Adipose tissue (tissue), 3 donors: ENCODE results near the gene STPG1. TPM values are rescaled to one million over a fixed set of nuclear protein-coding genes. Genes with fewer than 3 reads are reported as not detected.

ENCODE experiments used
- H3K27ac ChIP-seq: one replicate; pipeline ENCODE4 v1.5.1; 2013; ENCODE audit warnings: low read depth, low read length
- WGBS, 3 donors: extraction: QIAGEN DNeasy Blood & Tissue Kit; methylation state at CpG; one replicate each; pipeline ENCODE4 v1.1.7; 2013; 5-methylcytosine and 5-hydroxymethylcytosine counted together
- polyA plus RNA-seq, 3 donors: library from polyadenylated mRNA; stranded (reverse); fragments of 200-250 nt; gene quantifications; one replicate each; pipeline ENCODE4 v1.2.3, GENCODE V29; 2013
- donor health status: healthy with polysubstance abuse.
- donor health status: Bipolar disorder and iron deficiency.
- donor health status: healthy.

The STPG1 gene
- polyA plus RNA-seq, 3 donors = 3.0 to 6.9 (median 3.3) TPM

DNA sequence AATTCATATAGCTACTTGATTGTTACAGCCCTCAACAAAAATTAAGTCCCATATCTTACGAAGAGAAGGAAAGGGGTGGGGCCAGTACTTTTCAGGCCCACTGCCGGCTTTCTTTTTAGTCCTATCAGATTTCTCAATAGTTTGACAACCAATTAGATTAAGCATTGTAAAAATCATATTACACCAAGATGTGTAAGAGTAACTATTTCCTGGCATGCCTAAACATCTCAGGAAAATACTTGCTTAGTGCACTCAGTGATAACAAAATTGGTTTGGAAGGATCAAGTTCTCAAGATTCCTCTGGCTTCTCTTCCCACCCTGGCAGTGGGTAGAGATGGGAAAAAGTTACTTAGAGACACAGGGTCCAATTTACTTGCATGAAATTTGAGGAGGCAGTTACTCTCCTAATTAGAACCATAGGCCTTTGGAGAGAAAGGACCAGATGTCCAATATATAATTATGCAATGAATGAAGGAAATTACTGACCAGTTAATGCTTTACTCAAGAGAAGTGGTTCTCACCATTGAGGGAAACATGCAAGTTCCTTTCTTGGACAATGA lies 30.1 kb downstream of the STPG1 start:
- WGBS, 3 donors = 75 to 87% (median 76%) methylated on average over 2 of the region's 2 CpGs
- H3K27ac ChIP-seq = no peak overlapping the region

GRCh38 chr1:24382165-24382577 lies 31.4 kb downstream of the STPG1 start:
- H3K27ac ChIP-seq = no peak overlapping the region
- WGBS, 3 donors = 91 to 95% (median 93%) methylated on average over 8 of the region's 8 CpGs

- 82 to 95% (median 92%) methylated on average over 2 of the region's 2 CpGs for WGBS, 3 donors
- H3K27ac ChIP-seq = no peak overlapping the region
These were observed 32.3 kb downstream of the STPG1 start for GRCh38 chr1:24381256-24381655.

GRCh38 chr1:24380508-24380907 lies 33.1 kb downstream of the STPG1 start:
- H3K27ac ChIP-seq = no peak overlapping the region
- WGBS, 3 donors = 85 to 95% (median 90%) methylated on average over 5 of the region's 5 CpGs

GRCh38 chr1:24379733-24380315 lies 33.8 kb downstream of the STPG1 start:
- H3K27ac ChIP-seq = no peak overlapping the region
- 87 to 92% (median 92%) methylated on average over 8 of the region's 8 CpGs for WGBS, 3 donors

- 79 to 93% (median 91%) methylated on average over 13 of the region's 13 CpGs for WGBS, 3 donors
- no peak overlapping the region for H3K27ac ChIP-seq
These were observed 38.4 kb downstream of the STPG1 start for GRCh38 chr1:24374891-24375786.

DNA sequence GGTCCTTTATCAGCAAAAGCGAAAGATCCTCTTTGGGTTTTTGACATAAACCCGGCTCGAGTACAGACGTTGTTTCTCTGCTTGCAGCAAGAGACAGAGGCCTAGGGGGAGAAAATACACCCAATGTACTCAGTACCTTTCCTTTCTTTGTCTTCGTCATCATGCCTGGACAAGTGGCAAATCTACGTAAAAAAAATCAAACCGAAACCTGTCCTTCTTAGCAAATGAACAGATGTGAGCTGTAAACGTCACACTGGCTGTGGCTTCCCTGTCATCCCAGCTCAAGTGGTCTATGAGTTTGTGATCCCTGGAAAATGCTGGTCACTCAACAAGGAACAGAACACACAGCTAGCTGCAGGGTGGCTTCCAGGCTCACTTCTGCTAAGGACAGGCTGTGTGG lies 39.9 kb downstream of the STPG1 start:
- no peak overlapping the region for H3K27ac ChIP-seq
- 89 to 94% (median 93%) methylated on average over 8 of the region's 8 CpGs for WGBS, 3 donors

DNA sequence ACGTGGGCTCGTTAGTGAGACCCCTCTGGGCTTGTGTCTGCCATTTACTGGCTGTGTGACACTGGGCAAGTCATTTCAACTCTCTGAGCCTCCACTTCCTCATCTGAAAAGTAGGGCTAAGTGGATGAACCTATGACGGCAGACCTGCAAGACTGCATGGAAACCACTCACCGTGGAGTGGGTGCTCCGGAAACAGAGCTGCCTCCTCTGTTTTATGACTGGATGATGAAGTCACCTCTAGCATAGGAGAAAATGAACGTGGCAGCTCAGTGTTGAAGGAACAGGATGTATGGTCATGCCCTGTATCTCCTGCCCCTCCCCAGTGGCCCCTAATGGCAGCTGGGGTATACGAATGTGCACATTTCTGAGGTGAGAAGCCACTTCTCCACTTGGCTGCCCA lies 40.5 kb downstream of the STPG1 start:
- H3K27ac ChIP-seq = no peak overlapping the region
- WGBS, 3 donors = 81 to 91% (median 84%) methylated on average over 7 of the region's 7 CpGs

DNA sequence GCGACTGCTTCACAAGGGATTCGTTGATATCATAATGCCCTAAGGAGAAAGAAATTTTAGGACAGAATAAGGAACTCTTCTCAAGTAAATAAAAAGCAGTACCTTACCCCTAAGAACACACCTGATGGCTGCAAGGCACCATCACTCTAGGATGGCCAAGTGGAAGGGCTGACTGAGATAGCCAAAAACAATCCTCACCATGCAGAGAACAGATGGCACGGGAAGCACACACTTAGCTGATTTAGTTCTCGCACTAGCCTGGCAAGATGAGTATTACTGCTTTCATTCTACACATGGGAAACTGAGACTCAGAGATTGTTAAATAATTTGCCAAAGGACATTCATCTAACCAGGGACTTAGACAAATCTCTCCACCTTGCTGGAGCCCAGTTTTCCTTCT lies 43.8 kb downstream of the STPG1 start:
- WGBS, 3 donors = 84 to 95% (median 93%) methylated on average over 4 of the region's 4 CpGs
- no peak overlapping the region for H3K27ac ChIP-seq

DNA sequence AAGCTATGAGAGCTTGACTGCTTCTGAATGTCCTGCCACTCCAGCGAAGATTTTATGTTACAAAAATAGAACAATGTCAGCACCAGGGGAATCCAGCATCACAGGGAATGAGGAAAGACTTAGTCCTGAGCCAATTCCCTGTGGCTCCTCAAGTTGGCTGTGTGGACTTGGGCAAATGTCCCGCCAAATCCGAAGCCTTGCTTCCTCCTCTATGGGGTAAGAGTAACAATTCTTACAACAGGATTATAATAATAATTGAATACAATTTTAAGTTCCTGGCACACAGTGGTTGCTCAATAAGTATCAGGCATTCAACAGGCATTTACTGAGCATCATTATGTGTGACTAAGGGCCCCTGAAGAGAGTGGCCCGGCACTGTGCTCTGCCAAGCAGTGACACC lies 44.4 kb downstream of the STPG1 start:
- WGBS, 3 donors = 71 to 91% (median 86%) methylated on average over 4 of the region's 4 CpGs
- H3K27ac ChIP-seq = no peak overlapping the region

- WGBS, 3 donors = 96 to 98% (median 97%) methylated on average over 9 of the region's 9 CpGs
- no peak overlapping the region for H3K27ac ChIP-seq
These were observed 46.9 kb downstream of the STPG1 start for GRCh38 chr1:24366707-24367106.

DNA sequence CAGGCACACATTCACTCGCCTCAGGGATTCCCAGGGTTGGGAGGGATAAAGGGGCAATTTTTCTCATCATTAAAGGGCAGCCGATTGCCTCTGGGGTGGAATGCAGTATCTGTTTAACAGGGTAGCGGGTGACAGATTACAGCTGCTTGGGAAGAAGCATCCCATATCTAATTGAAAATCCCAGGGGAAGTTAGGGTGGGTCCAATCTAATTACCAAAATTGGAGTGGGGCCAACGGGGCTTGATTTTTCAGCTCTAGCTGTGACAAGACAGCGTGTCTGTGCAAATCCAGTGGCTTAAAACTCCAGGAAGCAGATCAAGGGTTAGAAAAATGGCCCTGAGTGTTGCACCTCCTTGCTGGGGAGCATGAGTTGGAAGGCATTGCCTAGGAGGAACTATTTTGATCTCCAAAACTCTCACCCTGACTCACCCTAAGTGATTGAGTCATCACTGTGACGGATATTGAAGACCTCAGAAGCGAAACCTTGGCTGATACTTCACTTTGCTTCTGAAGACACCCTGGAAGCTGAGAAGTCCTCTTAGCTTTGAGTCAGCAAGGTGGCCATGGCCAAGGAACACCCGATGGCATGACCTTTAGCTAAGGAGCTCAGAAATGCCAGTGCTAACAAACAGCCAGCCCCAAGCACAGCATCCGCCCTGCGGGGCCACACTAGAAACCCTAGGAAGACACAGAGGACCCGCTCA lies 48.5 kb downstream of the STPG1 start:
- 70 to 92% (median 72%) methylated on average over 11 of the region's 11 CpGs for WGBS, 3 donors
- H3K27ac ChIP-seq = no peak overlapping the region

DNA sequence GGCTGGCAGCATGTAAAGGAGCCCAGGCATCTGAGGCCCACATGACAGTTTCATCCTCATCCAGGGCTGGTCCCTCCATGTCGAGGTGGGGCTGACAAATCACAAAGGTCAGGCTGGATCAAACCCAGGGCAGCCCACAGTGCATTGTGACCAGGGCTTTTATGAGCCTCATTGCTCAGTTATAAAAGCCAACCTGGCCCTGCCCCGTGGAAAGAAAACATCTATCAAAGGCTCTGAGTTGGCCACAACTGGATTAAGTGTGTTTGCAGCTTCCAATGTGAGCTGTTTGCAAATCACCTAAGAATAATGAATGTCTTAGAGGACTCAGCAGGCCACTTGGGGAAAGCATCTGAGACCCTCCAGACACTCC lies 49.0 kb downstream of the STPG1 start:
- no peak overlapping the region for H3K27ac ChIP-seq
- WGBS, 3 donors = 54 to 59% (median 58%) methylated on average over 2 of the region's 2 CpGs

GRCh38 chr1:24363994-24364393 lies 49.6 kb downstream of the STPG1 start:
- H3K27ac ChIP-seq = no peak overlapping the region
- 89 to 94% (median 92%) methylated on average over 7 of the region's 7 CpGs for WGBS, 3 donors

DNA sequence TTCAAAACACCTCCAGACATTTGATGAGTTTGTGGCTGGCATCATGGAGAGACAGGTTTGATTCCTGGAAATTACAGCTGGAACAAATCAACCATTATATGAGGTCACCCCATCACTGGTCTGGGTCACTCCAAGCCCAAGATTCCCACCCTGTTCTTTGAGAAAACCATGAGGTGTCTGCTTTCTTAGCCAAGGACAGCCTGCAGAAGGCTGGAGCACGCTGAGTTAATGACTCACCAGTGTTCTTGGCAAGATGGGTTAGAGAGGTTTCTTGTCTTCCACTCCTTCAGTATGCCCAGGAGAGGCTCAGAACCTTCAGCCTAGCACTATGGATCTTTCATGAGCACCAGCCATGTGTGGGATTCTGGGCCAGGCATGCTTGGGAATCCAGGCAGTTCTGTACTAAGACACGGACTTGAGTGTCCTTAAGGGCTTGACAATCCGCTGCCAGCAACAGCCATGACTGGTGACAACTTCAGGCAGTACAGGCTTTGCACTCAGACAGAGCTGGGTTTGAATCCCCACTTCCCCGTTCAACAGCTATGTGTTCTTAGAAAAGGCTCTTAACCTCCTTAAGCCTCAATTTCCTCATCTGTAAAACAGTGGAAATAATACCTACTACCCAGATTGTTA lies 50.5 kb downstream of the STPG1 start:
- WGBS, 3 donors = 76 to 80% (median 78%) methylated on average over 4 of the region's 4 CpGs
- H3K27ac ChIP-seq = no peak overlapping the region

- H3K27ac ChIP-seq = no peak overlapping the region
- WGBS, 3 donors = 97 to 100% (median 98%) methylated on average over 2 of the region's 2 CpGs
These were observed 51.2 kb downstream of the STPG1 start for GRCh38 chr1:24362396-24362795.

GRCh38 chr1:24361811-24362210 lies 51.8 kb downstream of the STPG1 start:
- 95 to 100% (median 97%) methylated on average over 3 of the region's 3 CpGs for WGBS, 3 donors
- no peak overlapping the region for H3K27ac ChIP-seq

- WGBS, 3 donors = 97 to 98% (median 98%) methylated on average over 10 of the region's 10 CpGs
These were observed 52.9 kb downstream of the STPG1 start for GRCh38 chr1:24360681-24361080.

DNA sequence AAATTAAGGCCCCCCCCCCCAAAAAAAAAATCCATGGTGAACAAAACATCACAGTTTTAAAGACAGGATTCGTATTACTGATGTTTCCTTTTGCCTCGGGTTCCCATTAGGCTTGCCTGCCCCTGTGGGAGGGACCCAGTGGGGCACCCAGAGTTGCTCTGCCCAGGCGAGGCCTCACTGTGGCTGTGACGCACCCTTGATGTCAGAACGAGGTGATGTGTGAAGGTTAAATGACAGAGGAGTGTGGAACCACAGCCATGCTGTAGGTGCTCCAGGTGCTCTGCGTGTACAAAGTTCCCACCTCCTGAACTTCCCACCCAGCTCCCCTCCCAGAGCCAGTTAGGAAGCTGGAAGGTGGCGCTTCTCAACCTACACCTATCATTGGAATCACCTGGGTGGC lies 56.5 kb downstream of the STPG1 start:
- no peak overlapping the region for H3K27ac ChIP-seq
- WGBS, 3 donors = 74 to 98% (median 96%) methylated on average over 7 of the region's 7 CpGs

More at GRCh38 chr1:24360681-24361080, 52.9 kb downstream of the STPG1 start:
- H3K27ac ChIP-seq = no peak overlapping the region
